Heart right ventricle (tissue), 16 donors: ENCODE results near the gene RARS1. TPM values are rescaled to one million over a fixed set of nuclear protein-coding genes. Genes with fewer than 3 reads are reported as not detected.

Source experiments
- ATAC-seq, 8 donors: fragments of 200-7000 bp; cut with Tn5 transposase; one replicate each; pipeline ENCODE4 v1.9.1; 2020; ENCODE audit warnings: mild to moderate bottlenecking in 8 of 8, moderate library complexity in 8 of 8, moderate number of reproducible peaks in 1 of 8
- DNase-seq, 2 donors: peaks; one replicate each; pipeline ENCODE4 v3.0.0-alpha.2; 2020
- H3K27ac ChIP-seq, 10 donors: fragments of 200-600 bp; sonication (generic) in 2 of 10; one replicate each; pipeline versions ENCODE4 v1.5.0 to v1.8.0; 2020 to 2022; ENCODE audit warnings: mild to moderate bottlenecking in 3 of 10
- H3K27me3 ChIP-seq, 7 donors: fragments of 200-600 bp; one replicate each; pipeline ENCODE4 v1.8.0; 2021 to 2022; ENCODE audit warnings: mild to moderate bottlenecking in 2 of 7
- H3K36me3 ChIP-seq, 9 donors: fragments of 200-600 bp; sonication (generic) in 1 of 9; one replicate each; pipeline versions ENCODE4 v1.5.0 to v1.8.0; 2020 to 2022; ENCODE audit warnings: mild to moderate bottlenecking in 2 of 9
- H3K4me1 ChIP-seq, 9 donors: fragments of 200-600 bp; sonication (generic) in 1 of 9; one replicate each; pipeline versions ENCODE4 v1.5.0 to v1.8.0; 2020 to 2022; ENCODE audit warnings: mild to moderate bottlenecking in 4 of 9
- H3K4me3 ChIP-seq, 10 donors: fragments of 200-600 bp; sonication (generic) in 2 of 10; one replicate each; pipeline versions ENCODE4 v1.5.0 to v1.8.0; 2020 to 2022; ENCODE audit warnings: mild to moderate bottlenecking in 7 of 10, moderate library complexity in 2 of 10
- H3K9me3 ChIP-seq, 11 donors: fragments of 200-600 bp in 10 of 11; sonication (generic) in 2 of 11; one replicate each; pipeline versions ENCODE4 v1.5.0 to v1.8.0; 2013 to 2022; ENCODE audit warnings: mild to moderate bottlenecking in 2 of 11, control low read depth in 1 of 11, moderate library complexity in 1 of 11
- WGBS, 2 donors: extraction: QIAGEN DNeasy Blood & Tissue Kit; methylation state at CpG; one replicate each; pipeline ENCODE4 v1.1.7; 2013; ENCODE audit warnings: inconsistent platforms in 1 of 2; 5-methylcytosine and 5-hydroxymethylcytosine counted together
- intact Hi-C, 10 donors: fragments of 100-400 bp; cut with DNase I; formaldehyde crosslinking; loops; one replicate each; pipeline versions ENCODE4 v1.11.1 to v1.14.2; 2022
- polyA plus RNA-seq, 2 donors: library from polyadenylated mRNA; stranded (reverse); fragments of 200-250 nt; gene quantifications; one replicate each; pipeline ENCODE4 v1.2.3, GENCODE V29; 2013
- total RNA-seq, 10 donors: library from RNA; stranded (reverse); fragmentation: NEBNext Ultra II Directional in 3 of 10; extraction: Animal tissue kit (Norgen Biotek cat#: 25700) in 3 of 10; gene quantifications; one replicate each; pipeline versions ENCODE4 v1.2.1 to v1.2.4, GENCODE V29; 2021 to 2023
- TF ChIP-seq, protein P1 (sequence below), 9 donors: fragments of 200-600 bp; sonication (generic) in 2 of 9; IDR thresholded peaks; one replicate each; pipeline versions ENCODE4 v1.5.0 to v1.8.0; 2021 to 2022; ENCODE audit warnings: antibody characterized with exemption in 9 of 9, mild to moderate bottlenecking in 5 of 9, moderate library complexity in 1 of 9
- donor health status: Arrhythmogenic right ventricular cardiomyopathy.
- donor health status: ischemic (EF 13 %, LVEDD 7.1; RV severe dilation, severe dysfunction).
- donor health status: healthy with polysubstance abuse.
- donor health status: DM: no; HTN: yes; CAD: no.
- donor health status: DM: no; HTN: no; CAD: no.
- donor health status: ischemic (EF 25% LVEDD 6.9; RV normal size, moderate dysfunction).
- donor health status: ischemic (EF 25% LVEDD 5.7; RV mildly dilated, moderate dysfunction).
- donor health status: healthy.
- donor health status: DM: yes; HTN: yes; CAD: no.
- donor health status: Ischemic cardiomyopathy.
- donor health status: ischemic (EF 35%, LVEDD 5.7; RV mildly dilated, moderate dysfunction).
- donor health status: nonischemic (EF 11% LVEDD 7.7; RV severe dilation, severe dysfunction).
- donor health status: DM: yes; HTN: yes; CAD: no.
- donor health status: PGD.
- donor health status: ischemic (EF 29% LVEDD 5.4; RV normal size, mild dysfunction).
- donor health status: nonischemic (EF 23%, LVEDD 6.1; RV moderate dilation, normal function).

The RARS1 gene
- total and polyA plus RNA-seq, 12 donors = 22.4 to 52.5 (median 45.2) TPM

DNA sequence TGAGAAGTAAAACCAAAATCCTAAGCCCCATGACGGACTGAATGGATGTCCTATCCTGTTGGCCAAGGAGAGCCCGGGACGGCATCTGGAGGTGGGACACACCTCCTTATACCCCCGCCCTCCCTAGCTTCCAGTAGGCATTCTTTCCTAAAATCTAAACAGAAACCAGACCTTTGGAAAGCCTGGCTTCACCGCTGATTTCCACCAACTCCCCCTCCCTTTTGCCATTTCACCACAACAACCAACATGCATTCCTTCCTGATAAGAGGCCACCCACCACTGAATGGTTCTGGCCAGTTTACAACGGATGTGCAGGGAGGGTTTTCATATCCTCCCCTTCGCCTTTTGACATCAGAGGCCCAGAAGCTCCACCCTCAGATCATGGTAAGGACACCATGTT lies 9.2 kb upstream of the RARS1 start:
- Histone ChIP-seq H3K4me3 (no peak overlapping the region), H3K27ac (no peak overlapping the region), H3K27me3 (peaks cover 0 to 5% (median 0%) of the 10 kb centered on the region in 7 donors), H3K4me1 (peaks cover 0 to under 1% (median 0%) of the 10 kb centered on the region in 9 donors), H3K36me3 (no peaks in the 10 kb centered on the region), H3K9me3 (no peaks in the 10 kb centered on the region)
- 36 to 48% methylated on average over 7 of the region's 7 CpGs for WGBS, 2 donors
- DNase-seq (no peak), ATAC-seq (no peak)
- TF ChIP-seq, protein P1, sequence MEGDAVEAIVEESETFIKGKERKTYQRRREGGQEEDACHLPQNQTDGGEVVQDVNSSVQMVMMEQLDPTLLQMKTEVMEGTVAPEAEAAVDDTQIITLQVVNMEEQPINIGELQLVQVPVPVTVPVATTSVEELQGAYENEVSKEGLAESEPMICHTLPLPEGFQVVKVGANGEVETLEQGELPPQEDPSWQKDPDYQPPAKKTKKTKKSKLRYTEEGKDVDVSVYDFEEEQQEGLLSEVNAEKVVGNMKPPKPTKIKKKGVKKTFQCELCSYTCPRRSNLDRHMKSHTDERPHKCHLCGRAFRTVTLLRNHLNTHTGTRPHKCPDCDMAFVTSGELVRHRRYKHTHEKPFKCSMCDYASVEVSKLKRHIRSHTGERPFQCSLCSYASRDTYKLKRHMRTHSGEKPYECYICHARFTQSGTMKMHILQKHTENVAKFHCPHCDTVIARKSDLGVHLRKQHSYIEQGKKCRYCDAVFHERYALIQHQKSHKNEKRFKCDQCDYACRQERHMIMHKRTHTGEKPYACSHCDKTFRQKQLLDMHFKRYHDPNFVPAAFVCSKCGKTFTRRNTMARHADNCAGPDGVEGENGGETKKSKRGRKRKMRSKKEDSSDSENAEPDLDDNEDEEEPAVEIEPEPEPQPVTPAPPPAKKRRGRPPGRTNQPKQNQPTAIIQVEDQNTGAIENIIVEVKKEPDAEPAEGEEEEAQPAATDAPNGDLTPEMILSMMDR (IDR thresholded peaks at IDR 0.05) = no peak
- intact Hi-C loops = loop anchor here in 1 of 10 donors (5.0 kb wide), 1 partner anchor 205 kb away; no protein-coding TSS in a partner anchor

DNA sequence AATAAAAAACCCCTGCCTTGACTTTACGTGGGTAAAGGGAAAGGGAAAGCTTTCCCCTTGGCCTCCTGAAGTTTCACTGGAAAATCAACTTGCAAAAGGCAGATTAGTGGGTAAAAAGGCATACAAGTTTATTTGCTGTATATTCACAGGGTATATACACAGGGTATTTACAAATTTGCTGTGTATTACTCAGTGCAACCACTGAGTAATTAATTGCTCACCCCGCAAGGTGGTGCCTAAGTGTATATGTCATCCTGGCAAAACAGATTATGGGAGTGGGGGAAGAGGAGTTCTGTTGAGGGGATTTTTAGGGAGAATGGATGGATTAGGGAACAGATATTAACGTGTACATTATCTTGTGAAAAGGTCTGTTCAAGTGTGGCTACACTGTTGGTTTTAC lies 7.1 kb upstream of the RARS1 start:
- DNase-seq = no peak
- Histone ChIP-seq H3K4me1 (no peaks in the 10 kb centered on the region), H3K9me3 (no peaks in the 10 kb centered on the region), H3K27ac (no peak overlapping the region), H3K27me3 (peaks cover 0 to 8% (median 0%) of the 10 kb centered on the region in 7 donors), H3K36me3 (no peaks in the 10 kb centered on the region), H3K4me3 (no peak overlapping the region)
- no peak for ATAC-seq
- intact Hi-C loops = loop anchor here in 1 of 10 donors (5.0 kb wide), 1 partner anchor 207 kb away; no protein-coding TSS in a partner anchor
- 84 to 85% methylated on average over 3 of the region's 3 CpGs for WGBS, 2 donors
- TF ChIP-seq, protein P1 (IDR thresholded peaks at IDR 0.05) = no peak

DNA sequence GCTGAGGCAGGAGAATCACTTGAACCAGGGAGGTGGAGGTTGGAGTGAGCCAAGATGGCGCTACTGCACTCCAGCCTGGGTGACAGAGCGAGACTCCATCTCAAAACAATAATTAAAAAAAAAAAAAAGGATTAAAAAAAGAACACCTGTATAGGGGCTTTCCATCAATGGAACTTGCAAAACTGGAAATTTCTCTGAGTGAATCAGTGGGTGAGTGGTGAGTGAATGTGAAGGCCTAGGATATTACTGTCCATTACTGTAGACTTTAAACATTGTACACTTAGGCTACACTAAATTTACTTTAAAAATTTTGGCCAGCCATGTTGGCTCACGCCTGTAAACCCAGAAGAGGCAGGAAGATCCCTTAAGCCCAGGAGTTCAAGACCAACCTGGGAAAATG lies 5.7 kb upstream of the RARS1 start:
- no peaks in the 10 kb centered on the region for H3K36me3 ChIP-seq
- intact Hi-C loops = loop anchor here in 2 of 10 donors (5.0 to 10.0 kb wide), 2 partner anchors 94 to 213 kb away; partner anchors contain the start of gene PANK3 (in 1 of the 2)
- WGBS, 2 donors = 86 to 94% methylated on average over 3 of the region's 3 CpGs
- ATAC-seq = no peak
- H3K9me3 ChIP-seq = no peaks in the 10 kb centered on the region
- H3K4me1 ChIP-seq = no peaks in the 10 kb centered on the region
- TF ChIP-seq, protein P1 (IDR thresholded peaks at IDR 0.05) = no peak
- peaks cover 0 to 8% (median 0%) of the 10 kb centered on the region in 7 donors for H3K27me3 ChIP-seq
- no peak for DNase-seq
- no peak overlapping the region for H3K4me3 ChIP-seq
- no peak overlapping the region for H3K27ac ChIP-seq

DNA sequence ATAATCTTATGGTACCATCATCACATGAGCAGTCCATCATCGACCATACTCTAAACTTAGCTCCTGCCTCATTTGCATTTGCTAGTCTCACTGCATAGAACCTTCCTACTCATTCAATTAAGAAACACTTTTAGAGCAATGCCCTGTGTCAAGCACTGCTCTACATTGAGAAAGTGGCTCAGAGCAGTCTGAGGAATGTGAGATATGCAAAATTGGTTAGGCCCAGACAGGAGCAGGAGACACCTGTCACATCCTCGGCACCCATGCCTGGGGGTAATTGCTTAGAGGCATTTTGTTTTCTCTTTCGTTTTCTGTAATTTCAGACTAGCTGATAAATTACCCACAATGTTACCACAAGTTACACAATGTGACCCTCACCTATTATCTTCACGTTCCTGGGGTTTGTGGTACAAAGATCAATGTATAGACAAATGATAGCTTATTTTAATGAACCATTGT lies 4.9 kb upstream of the RARS1 start:
- Histone ChIP-seq H3K36me3 (no peaks in the 10 kb centered on the region), H3K4me3 (no peak overlapping the region), H3K9me3 (no peaks in the 10 kb centered on the region), H3K4me1 (peaks cover 0 to 5% (median 0%) of the 10 kb centered on the region in 9 donors), H3K27ac (no peak overlapping the region), H3K27me3 (peaks cover 0 to 8% (median 0%) of the 10 kb centered on the region in 7 donors)
- 48 to 53% methylated on average over 4 of the region's 4 CpGs for WGBS, 2 donors
- intact Hi-C loops = loop anchor here in 2 of 10 donors (5.0 to 10.0 kb wide), 2 partner anchors 93 to 214 kb away; partner anchors contain the start of gene PANK3 (in 1 of the 2)
- ATAC-seq (no peak), DNase-seq (no peak)
- TF ChIP-seq, protein P1 (IDR thresholded peaks at IDR 0.05) = no peak
